ELF-1 (cell line): Measurements from ENCODE around the gene RNF157.

Experiments
- DNase-seq: peaks from one replicate; pipeline ENCODE4 v3.0.0-alpha.2; 2016; ENCODE audit warnings: low read depth, low spot score

RNF157 gene

GRCh38 chr17:76240461-76241203 is at the start of gene RNF157:
Gene RNF157, minus strand, starts transcription at chr17:76240493. Its CDS starts 253 bp downstream, at chr17:76240240.
- DNase-seq, result peak; percentile 81

- no peak for DNase-seq
Measured at GRCh38 chr17:76281573-76282371, 41.5 kb upstream of the RNF157 start.

- DNase-seq, result no peak
Measured at GRCh38 chr17:76280650-76281049, 40.4 kb upstream of the RNF157 start.

- DNase-seq, result no peak
Measured at GRCh38 chr17:76279742-76280287, 39.5 kb upstream of the RNF157 start.

GRCh38 chr17:76278952-76279741 is 38.9 kb upstream of the RNF157 start:
- DNase-seq, result peak; percentile 91

GRCh38 chr17:76278268-76278908 is 38.1 kb upstream of the RNF157 start:
- no peak for DNase-seq

- no peak for DNase-seq
Measured at GRCh38 chr17:76277300-76278267, 37.3 kb upstream of the RNF157 start.

- peak; percentile 92 for DNase-seq
Measured at GRCh38 chr17:76276461-76277299, 36.4 kb upstream of the RNF157 start.

- no peak for DNase-seq
Measured at GRCh38 chr17:76276069-76276431, 35.8 kb upstream of the RNF157 start.

GRCh38 chr17:76275382-76276068 is 35.2 kb upstream of the RNF157 start:
- no peak for DNase-seq

GRCh38 chr17:76274112-76274956 is 34.0 kb upstream of the RNF157 start:
- DNase-seq, result no peak

GRCh38 chr17:76273445-76274111 is 33.3 kb upstream of the RNF157 start:
- DNase-seq, result no peak

- no peak for DNase-seq
Measured at GRCh38 chr17:76272541-76273444, 32.5 kb upstream of the RNF157 start.

- peak; percentile 40 for DNase-seq
Measured at GRCh38 chr17:76271669-76272540, 31.6 kb upstream of the RNF157 start.
